ENCODE results near the gene TADA1.

Gene TADA1

DNA sequence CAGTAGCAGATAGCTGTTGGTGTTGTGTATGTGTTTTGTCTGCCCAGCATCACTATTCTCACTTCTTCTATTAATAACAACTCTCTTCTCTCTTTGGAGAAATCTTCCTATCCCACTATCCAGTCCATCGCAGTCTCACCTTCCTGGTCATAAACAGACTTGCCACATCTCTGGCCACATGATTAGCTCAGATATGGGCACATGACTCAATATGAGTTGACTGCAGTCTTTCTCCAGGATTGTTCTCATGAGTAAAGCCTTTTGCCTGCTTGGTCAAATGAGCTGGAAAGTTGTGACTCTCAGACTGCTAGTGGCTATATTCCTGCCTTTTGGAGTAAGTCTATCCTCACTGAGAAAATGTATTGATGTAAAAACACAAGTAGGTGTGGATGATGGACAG lies 32.9 kb upstream of the TADA1 start:
- H3K27ac ChIP-seq (ENCODE audit: low read length): no peak overlapping the region
- H3K36me3 ChIP-seq (ENCODE audit: insufficient read depth, low read depth, low read length): no peaks in the 10 kb centered on the region
- H3K4me3 ChIP-seq (ENCODE audit: low read length): no peak overlapping the region
- no peak overlapping the region for H3K9ac ChIP-seq (ENCODE audit: low read depth, low read length)
- no peaks in the 10 kb centered on the region for H3K27me3 ChIP-seq (ENCODE audit: insufficient read depth, low read length)
- peaks cover 13% of the 10 kb centered on the region; the same call in 1 of the 2 replicates for H3K9me3 ChIP-seq (ENCODE audit: insufficient read depth, low read depth, low read length)
- H3K4me1 ChIP-seq (ENCODE audit: insufficient read depth, low read length): no peaks in the 10 kb centered on the region

DNA sequence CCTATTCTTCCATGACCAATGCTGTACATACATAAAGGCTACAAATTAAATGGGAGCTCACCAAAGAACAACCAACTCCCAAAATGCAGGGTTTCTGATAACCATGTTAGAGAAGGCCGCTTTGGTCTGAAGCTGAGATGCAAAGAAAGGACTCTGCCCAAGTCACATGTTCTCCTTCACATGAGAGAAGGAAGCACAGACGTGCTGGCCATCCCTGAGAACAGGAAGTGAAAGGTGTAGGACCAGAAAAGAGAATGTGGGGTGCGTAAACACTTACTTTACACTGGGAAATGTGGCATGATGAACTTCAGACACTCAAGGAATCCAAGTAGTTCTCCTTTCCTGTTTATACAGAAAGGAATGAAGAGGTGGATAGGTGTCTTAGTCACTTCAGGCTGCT lies 31.7 kb upstream of the TADA1 start:
- H3K4me1 ChIP-seq (ENCODE audit: insufficient read depth, low read length): no peaks in the 10 kb centered on the region
- no peaks in the 10 kb centered on the region for H3K27me3 ChIP-seq (ENCODE audit: insufficient read depth, low read length)
- no peak overlapping the region for H3K4me3 ChIP-seq (ENCODE audit: low read length)
- H3K36me3 ChIP-seq (ENCODE audit: insufficient read depth, low read depth, low read length): no peaks in the 10 kb centered on the region
- peaks cover 13% of the 10 kb centered on the region; the same call in 1 of the 2 replicates for H3K9me3 ChIP-seq (ENCODE audit: insufficient read depth, low read depth, low read length)
- H3K9ac ChIP-seq (ENCODE audit: low read depth, low read length): no peak overlapping the region
- H3K27ac ChIP-seq (ENCODE audit: low read length): no peak overlapping the region

DNA sequence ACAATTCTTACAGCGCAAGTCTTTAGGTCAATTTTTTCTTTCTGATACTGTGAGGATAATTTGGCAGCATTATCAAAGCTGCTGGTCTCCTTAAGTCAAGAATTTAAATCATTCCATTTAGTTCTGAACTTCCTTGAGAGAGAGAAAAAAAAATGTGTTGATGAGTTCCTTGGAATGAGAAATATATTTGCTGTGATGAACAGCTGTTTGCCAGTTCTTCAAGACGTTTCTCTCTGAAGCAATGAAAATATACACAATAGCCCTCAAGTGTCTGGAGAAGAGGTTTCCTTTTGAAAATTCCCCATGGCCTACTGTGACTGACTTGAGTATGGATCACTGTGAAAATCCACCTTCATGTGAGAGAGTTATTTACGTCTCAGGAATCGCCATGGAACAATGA lies 31.0 kb upstream of the TADA1 start:
- H3K9ac ChIP-seq (ENCODE audit: low read depth, low read length): no peak overlapping the region
- H3K27ac ChIP-seq (ENCODE audit: low read length): no peak overlapping the region
- H3K4me1 ChIP-seq (ENCODE audit: insufficient read depth, low read length): no peaks in the 10 kb centered on the region

DNA sequence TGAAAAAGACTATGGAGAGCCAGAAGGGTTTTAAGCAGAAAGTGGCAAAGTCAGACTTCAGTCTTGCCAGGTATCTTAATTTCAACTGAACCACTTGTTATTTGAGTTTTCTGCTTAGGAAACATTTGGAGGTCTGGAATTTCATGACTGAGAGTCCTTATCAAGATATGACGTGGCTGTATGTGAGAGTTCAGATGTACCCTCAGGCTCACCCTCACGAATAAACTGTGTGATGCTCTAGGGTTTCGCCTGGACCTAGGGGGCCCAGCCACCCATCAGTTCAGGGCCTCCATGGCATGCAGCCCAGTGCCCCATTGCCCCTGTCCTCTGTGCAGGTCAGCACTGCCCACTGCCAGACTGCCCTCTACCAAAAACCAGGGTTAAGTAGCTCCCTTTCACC lies 30.6 kb upstream of the TADA1 start:
- H3K4me3 ChIP-seq (ENCODE audit: low read length): no peak overlapping the region
- H3K9ac ChIP-seq (ENCODE audit: low read depth, low read length): no peak overlapping the region
- no peaks in the 10 kb centered on the region for H3K27me3 ChIP-seq (ENCODE audit: insufficient read depth, low read length)
- H3K27ac ChIP-seq (ENCODE audit: low read length): no peak overlapping the region
- peaks cover 7% of the 10 kb centered on the region; the same call in 1 of the 2 replicates for H3K9me3 ChIP-seq (ENCODE audit: insufficient read depth, low read depth, low read length)
- H3K36me3 ChIP-seq (ENCODE audit: insufficient read depth, low read depth, low read length): no peaks in the 10 kb centered on the region
- no peaks in the 10 kb centered on the region for H3K4me1 ChIP-seq (ENCODE audit: insufficient read depth, low read length)

More for the DNA sequence above, 31.0 kb upstream of the TADA1 start:
- H3K27me3 ChIP-seq (ENCODE audit: insufficient read depth, low read length): no peaks in the 10 kb centered on the region
- no peak overlapping the region for H3K4me3 ChIP-seq (ENCODE audit: low read length)
- peaks cover 11% of the 10 kb centered on the region; the same call in 1 of the 2 replicates for H3K9me3 ChIP-seq (ENCODE audit: insufficient read depth, low read depth, low read length)
- no peaks in the 10 kb centered on the region for H3K36me3 ChIP-seq (ENCODE audit: insufficient read depth, low read depth, low read length)

DNA sequence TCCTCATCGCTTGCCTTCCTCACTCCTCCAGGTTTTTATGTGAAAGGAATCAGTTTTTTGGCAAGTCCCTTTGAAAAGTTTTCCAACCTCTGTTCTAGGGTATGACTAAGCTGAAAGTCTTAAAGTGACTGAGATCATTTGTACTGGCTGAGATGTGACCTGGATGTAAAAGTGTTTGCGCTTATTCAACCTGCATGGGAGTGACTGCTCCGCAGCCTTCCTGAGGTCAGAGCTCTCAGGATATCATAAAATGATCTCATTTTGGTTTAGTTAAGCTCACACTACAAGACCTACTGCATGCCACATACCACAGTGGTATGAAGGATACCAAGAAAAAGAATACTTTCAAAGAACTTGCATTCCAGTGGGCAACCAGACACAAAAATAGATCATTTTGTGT lies 29.8 kb upstream of the TADA1 start:
- H3K9me3 ChIP-seq (ENCODE audit: insufficient read depth, low read depth, low read length): peaks cover 1% of the 10 kb centered on the region; the same call in 1 of the 2 replicates
- H3K27ac ChIP-seq (ENCODE audit: low read length): no peak overlapping the region
- H3K27me3 ChIP-seq (ENCODE audit: insufficient read depth, low read length): no peaks in the 10 kb centered on the region
- H3K4me1 ChIP-seq (ENCODE audit: insufficient read depth, low read length): no peaks in the 10 kb centered on the region
- no peaks in the 10 kb centered on the region for H3K36me3 ChIP-seq (ENCODE audit: insufficient read depth, low read depth, low read length)
- H3K9ac ChIP-seq (ENCODE audit: low read depth, low read length): no peak overlapping the region
- no peak overlapping the region for H3K4me3 ChIP-seq (ENCODE audit: low read length)

DNA sequence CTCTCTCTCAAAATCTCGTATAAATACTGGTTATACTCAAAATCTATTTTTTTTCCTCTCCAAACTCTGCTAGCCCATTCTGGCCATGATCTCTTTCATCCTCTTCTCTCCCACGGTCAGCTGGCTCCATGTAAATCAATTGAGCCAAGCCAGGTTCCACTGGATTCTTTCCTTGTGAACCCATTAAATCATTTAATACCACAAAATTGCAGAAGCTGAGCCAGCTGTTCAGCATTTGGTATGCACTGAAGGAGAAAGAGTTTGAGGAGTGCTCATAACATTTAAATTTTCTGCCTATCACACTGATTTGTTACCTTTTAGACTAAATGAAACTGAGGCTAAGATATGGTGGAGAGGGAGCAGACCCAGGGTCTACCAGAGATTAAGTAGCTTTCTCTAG lies 29.1 kb upstream of the TADA1 start:
- Histone ChIP-seq H3K9me3 (ENCODE audit: insufficient read depth, low read depth, low read length) (no peaks in the 10 kb centered on the region), H3K36me3 (ENCODE audit: insufficient read depth, low read depth, low read length) (no peaks in the 10 kb centered on the region), H3K9ac (ENCODE audit: low read depth, low read length) (no peak overlapping the region), H3K4me1 (ENCODE audit: insufficient read depth, low read length) (no peaks in the 10 kb centered on the region), H3K4me3 (ENCODE audit: low read length) (no peak overlapping the region), H3K27ac (ENCODE audit: low read length) (no peak overlapping the region), H3K27me3 (ENCODE audit: insufficient read depth, low read length) (no peaks in the 10 kb centered on the region)

DNA sequence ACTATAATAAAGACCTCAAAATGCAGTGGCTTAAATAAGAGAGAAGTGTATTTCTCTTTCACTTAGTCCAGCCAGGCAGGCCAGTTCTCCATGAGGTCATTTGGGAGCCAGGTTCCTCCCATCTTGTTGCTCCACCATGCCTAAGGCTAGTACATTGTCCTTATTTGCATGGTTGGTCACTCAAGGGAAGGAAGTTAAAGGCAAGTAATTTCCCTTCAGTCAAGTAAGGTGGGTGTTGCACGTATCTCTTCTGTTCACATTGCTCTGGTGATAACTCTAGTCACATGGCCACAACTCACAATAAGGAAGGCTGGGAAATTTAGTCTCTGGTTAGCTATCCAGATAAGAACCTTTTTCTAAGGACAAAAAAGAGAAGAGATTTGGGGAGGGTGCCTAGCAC lies 27.2 kb upstream of the TADA1 start:
- Histone ChIP-seq H3K9ac (ENCODE audit: low read depth, low read length) (no peak overlapping the region), H3K27ac (ENCODE audit: low read length) (no peak overlapping the region), H3K4me1 (ENCODE audit: insufficient read depth, low read length) (no peaks in the 10 kb centered on the region), H3K9me3 (ENCODE audit: insufficient read depth, low read depth, low read length) (peaks cover 1% of the 10 kb centered on the region; the same call in 1 of the 2 replicates), H3K4me3 (ENCODE audit: low read length) (no peak overlapping the region), H3K36me3 (ENCODE audit: insufficient read depth, low read depth, low read length) (no peaks in the 10 kb centered on the region), H3K27me3 (ENCODE audit: insufficient read depth, low read length) (no peaks in the 10 kb centered on the region)

DNA sequence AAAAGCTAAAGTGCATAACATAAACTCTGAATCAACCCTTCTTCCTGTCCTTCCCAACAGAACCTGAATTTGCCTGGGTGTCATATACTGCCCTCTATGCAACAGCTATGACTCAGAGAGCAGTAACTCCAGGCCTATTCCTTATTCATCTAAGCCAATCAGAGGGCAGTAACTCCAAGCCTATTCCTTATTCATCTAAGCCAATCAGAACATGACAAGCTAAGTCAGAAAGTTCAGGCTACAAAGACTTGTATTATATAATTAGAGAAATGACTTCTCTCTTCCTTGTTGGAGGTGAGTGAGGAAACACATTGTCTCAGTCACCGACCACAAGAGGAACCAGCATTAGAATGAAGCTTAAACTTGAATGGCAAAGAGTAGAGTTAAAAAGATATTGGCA lies 26.2 kb upstream of the TADA1 start:
- Histone ChIP-seq H3K9me3 (ENCODE audit: insufficient read depth, low read depth, low read length) (peaks cover 11% of the 10 kb centered on the region), H3K27ac (ENCODE audit: low read length) (no peak overlapping the region), H3K4me1 (ENCODE audit: insufficient read depth, low read length) (no peaks in the 10 kb centered on the region), H3K4me3 (ENCODE audit: low read length) (no peak overlapping the region), H3K9ac (ENCODE audit: low read depth, low read length) (no peak overlapping the region), H3K27me3 (ENCODE audit: insufficient read depth, low read length) (no peaks in the 10 kb centered on the region), H3K36me3 (ENCODE audit: insufficient read depth, low read depth, low read length) (no peaks in the 10 kb centered on the region)

DNA sequence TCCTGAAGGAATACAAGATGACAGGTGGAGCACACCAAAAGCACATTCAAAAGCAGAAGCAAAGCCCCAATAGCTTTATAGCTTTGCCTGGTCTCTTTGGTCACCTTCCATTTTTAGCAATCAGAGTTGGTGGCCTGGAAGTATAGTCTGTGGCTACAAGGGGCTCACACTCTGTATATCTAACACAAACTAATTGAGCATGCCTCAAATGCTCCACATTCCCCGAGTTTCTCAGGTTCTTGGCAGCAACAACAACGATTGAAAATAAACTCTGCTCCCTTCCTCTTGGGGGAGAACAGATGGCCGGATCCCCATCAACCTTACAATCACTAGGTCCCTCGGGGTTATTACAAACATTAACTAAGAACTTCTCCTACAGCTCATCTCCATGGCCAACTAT lies 24.9 kb upstream of the TADA1 start:
- Histone ChIP-seq H3K9ac (ENCODE audit: low read depth, low read length) (no peak overlapping the region), H3K27ac (ENCODE audit: low read length) (no peak overlapping the region), H3K4me1 (ENCODE audit: insufficient read depth, low read length) (no peaks in the 10 kb centered on the region), H3K9me3 (ENCODE audit: insufficient read depth, low read depth, low read length) (peaks cover 16% of the 10 kb centered on the region), H3K27me3 (ENCODE audit: insufficient read depth, low read length) (no peaks in the 10 kb centered on the region), H3K36me3 (ENCODE audit: insufficient read depth, low read depth, low read length) (no peaks in the 10 kb centered on the region), H3K4me3 (ENCODE audit: low read length) (no peak overlapping the region)

DNA sequence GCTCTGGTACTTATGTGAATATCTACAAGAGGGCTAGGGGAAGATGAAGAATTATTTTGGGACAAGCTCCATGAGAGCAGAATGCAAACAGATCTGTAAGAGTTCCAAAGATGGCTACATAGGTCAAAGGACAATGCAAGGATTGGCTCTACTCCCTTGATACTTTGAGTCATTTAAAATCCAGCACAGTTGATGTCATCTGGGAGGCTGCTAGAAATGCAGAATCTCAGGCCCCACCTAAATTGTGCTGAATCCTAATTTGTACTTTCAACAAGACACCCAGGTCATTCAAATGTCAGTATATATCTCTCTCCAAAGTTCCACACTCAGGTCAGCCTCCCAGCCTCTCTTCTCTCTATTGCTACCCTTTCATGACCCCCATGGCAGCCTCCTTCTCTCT lies 23.7 kb upstream of the TADA1 start:
- Histone ChIP-seq H3K36me3 (ENCODE audit: insufficient read depth, low read depth, low read length) (no peaks in the 10 kb centered on the region), H3K4me1 (ENCODE audit: insufficient read depth, low read length) (no peaks in the 10 kb centered on the region), H3K27ac (ENCODE audit: low read length) (no peak overlapping the region), H3K27me3 (ENCODE audit: insufficient read depth, low read length) (no peaks in the 10 kb centered on the region), H3K4me3 (ENCODE audit: low read length) (no peak overlapping the region), H3K9ac (ENCODE audit: low read depth, low read length) (no peak overlapping the region), H3K9me3 (ENCODE audit: insufficient read depth, low read depth, low read length) (peaks cover 16% of the 10 kb centered on the region)

DNA sequence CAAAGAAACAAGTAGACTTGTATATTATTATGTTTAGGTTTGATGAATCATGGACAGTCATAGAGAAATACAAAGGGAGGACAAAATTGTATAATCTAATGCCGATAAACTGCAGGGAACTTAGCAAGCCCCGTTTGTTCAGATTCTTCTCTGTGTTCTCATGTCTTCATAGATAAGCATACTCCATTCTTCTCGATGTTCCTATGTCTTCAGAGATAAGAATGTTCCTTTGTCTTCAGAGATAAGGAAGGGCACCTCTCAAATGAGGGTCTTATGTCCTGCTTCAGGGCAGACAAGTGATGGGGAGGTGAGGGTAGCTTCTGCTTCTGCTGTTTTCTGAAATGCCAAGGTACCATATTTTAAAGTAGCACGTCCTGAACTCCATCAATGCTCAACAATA lies 19.7 kb upstream of the TADA1 start:
- no peak overlapping the region for H3K4me3 ChIP-seq (ENCODE audit: low read length)
- H3K27ac ChIP-seq (ENCODE audit: low read length): no peak overlapping the region
- H3K9me3 ChIP-seq (ENCODE audit: insufficient read depth, low read depth, low read length): peaks cover 16% of the 10 kb centered on the region
- H3K4me1 ChIP-seq (ENCODE audit: insufficient read depth, low read length): no peaks in the 10 kb centered on the region
- H3K36me3 ChIP-seq (ENCODE audit: insufficient read depth, low read depth, low read length): no peaks in the 10 kb centered on the region
- H3K27me3 ChIP-seq (ENCODE audit: insufficient read depth, low read length): no peaks in the 10 kb centered on the region
- H3K9ac ChIP-seq (ENCODE audit: low read depth, low read length): no peak overlapping the region

DNA sequence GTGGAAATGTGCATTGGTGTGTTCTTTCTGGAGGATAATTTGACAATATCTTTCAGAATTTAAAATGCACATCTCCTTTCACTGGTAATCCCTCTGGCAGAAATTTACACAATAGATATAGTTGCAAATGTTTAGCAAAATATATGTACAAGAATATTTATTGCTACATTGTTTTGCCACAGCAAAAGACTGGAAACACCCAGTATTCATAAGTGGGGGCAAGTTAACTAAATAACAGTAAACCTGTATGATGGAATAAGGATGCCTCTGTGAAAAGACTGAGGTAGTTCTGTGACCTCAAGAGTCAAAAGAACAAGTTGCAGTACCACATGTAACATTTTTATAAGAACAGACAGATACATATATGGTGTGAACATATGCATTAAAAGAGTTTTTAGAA lies 13.7 kb upstream of the TADA1 start:
- Histone ChIP-seq H3K9ac (ENCODE audit: low read depth, low read length) (no peak overlapping the region), H3K9me3 (ENCODE audit: insufficient read depth, low read depth, low read length) (no peaks in the 10 kb centered on the region), H3K27me3 (ENCODE audit: insufficient read depth, low read length) (peaks cover 8% of the 10 kb centered on the region), H3K4me3 (ENCODE audit: low read length) (no peak overlapping the region), H3K36me3 (ENCODE audit: insufficient read depth, low read depth, low read length) (no peaks in the 10 kb centered on the region), H3K27ac (ENCODE audit: low read length) (no peak overlapping the region), H3K4me1 (ENCODE audit: insufficient read depth, low read length) (no peaks in the 10 kb centered on the region)
